SH-SY5Y (cell line): ENCODE data around the gene CLCNKB.

Source experiments
- GATA2 ChIP-seq: IDR thresholded peaks from 2 replicates; pipeline ENCODE4 v1.6.1; 2011; ENCODE audit warnings: mild to moderate bottlenecking, low read depth, low read length
- GATA3 ChIP-seq: IDR thresholded peaks from 2 replicates; pipeline ENCODE4 v1.6.1; 2011; ENCODE audit warnings: low read depth, mild to moderate bottlenecking, low read length, moderate library complexity

DNA sequence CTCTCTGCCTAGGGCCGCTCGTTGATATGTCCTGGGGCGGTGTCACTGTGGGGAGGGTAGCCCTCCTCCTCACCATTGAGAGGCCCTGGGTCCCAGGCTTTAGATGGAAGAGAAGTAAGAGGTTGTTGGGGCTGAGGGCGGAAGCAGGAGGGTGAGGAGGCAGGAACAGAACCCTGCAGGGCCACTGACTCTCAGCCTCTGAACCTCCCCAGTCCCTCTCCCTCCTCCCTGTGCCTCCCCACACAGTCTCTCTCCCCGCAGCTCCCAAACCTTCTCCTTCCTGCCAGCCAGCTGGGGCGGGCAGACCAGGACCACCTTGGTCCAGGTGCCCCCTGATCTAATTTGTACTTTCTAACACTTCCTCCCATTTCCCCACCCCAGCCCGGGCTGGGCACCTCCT, 44.2 kb downstream of the CLCNKB start:
- TF ChIP-seq GATA2 (no peak), GATA3 (no peak)
